Cardiac ventricle fibroblast (primary cell): ENCODE results near the gene CTDSPL2. TPM values are rescaled to one million over a fixed set of nuclear protein-coding genes. Genes with fewer than 3 reads are reported as not detected.

Experiments
- total RNA-seq: library from RNA; depleted of rRNA; stranded (reverse); fragments of >200 nt; gene quantifications from 2 replicates; pipeline ENCODE4 v1.2.3, GENCODE V29; 2015

CTDSPL2 gene
- 16.9 and 20.9 TPM in 2 replicates for total RNA-seq

DNA sequence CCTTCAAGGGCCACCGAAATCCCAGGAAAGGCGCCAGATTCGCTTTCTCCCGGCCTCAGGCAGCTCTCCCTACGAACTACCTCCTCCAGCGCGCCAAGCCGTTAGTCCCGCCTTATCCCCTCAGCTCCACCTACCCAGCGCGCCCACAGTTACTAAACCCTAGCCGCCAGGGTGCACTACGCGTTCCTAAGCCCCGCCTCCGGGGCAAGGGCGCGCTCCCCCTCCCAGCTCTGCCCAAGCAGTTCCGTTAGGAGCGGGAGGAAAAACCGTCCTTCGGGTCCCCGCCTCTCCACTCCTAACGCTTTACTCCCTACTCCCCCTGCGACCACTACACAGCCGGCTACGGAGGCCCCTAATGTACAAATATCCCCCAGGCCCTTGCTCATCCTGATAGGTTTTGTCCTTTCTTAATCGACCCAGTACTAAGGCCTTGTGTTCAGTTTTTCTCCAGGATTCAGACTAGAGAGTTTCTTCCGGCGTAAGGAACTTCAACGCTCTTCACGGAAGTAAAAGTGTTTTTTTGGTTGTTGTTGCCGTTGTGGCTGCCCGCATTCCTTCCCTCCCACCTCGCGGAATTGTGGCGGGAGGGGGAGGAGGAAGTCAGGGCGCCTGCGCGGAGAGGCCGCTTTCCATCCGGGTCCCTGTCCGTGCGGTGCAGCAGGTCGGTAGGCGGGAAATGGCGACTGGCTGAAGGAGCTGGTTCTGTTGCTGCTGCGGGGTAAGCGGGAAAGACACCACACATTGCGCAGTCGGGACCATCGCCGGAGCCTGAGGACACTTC lies at the start of gene CTDSPL2:
TSS of gene CTDSPL2 (plus strand) at position 655 of the 781 bp plus-strand sequence. CDS start 31,386 bp downstream, outside the sequence.

DNA sequence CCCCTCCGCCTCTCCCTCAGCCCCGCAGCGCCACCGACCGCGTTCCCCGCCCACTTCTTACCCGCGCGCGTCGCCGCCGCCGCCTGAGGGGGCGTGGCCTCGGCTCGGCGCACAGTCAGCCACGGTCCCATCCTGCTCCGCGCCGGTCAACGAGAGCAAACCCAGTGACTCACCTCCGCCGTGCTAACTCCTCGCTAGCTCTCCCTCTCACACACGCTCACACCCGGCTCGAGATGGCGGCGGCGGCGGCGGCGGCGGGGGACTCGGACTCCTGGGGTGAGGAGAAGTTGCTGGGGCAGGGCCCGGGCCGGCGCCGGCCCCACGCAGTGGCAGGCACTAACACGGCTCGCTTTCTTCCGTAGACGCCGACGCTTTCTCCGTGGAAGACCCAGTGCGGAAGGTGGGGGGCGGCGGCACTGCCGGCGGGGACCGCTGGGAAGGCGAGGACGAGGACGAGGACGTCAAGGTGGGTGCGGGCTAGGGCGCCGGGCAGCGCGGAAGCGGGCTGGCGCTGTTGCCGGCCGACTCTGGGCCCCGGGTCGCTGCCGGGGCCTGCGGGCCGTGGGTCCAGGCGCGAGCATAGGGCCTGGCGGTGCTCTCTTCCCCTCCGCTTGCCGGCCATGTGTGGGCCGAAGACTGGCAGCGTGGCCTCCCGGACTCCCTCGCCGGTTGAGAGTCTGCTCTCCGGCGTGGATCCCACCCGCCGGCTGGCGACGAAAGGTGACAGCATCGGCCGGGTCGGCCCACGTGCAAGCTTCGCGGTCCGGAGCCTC lies 109.7 kb downstream of the CTDSPL2 start, which contains the start of gene EIF3J:
TSS of gene EIF3J (plus strand) at position 186 of the 773 bp plus-strand sequence. CDS start at position 234, 48 bp downstream.

Other genes with a start within 250 kb of the CTDSPL2 start
- 0.50 and 0.54 TPM in 2 replicates for gene FRMD5, start 232.4 kb upstream of the CTDSPL2 start, total RNA-seq
- gene GOLM2, start 138.9 kb upstream of the CTDSPL2 start, total RNA-seq, result 53.5 and 61.8 TPM in 2 replicates
- gene EIF3J, start 109.5 kb downstream of the CTDSPL2 start, total RNA-seq, result 33.9 and 36.4 TPM in 2 replicates
- 25.9 and 28.2 TPM in 2 replicates for gene SPG11, start 236.0 kb downstream of the CTDSPL2 start, total RNA-seq